K562 (cell line): ENCODE measurements around the gene WDR20. TPM values are rescaled to one million over a fixed set of nuclear protein-coding genes. Genes with fewer than 3 reads are reported as not detected.
A peak's percentile ranks its signal among the peaks of the same experiment; 100 is the strongest.

Source experiments
- CREB3L1 ChIP-seq: fragments of 450-650 bp; IDR thresholded peaks from 2 replicates; pipeline ENCODE4 v1.6.1; 2014; ENCODE audit warnings: low read depth, mild to moderate bottlenecking, moderate library complexity, borderline replicate concordance
- EWSR1 ChIP-seq: fragments of 450-650 bp; IDR thresholded peaks from 2 replicates; pipeline ENCODE4 v1.6.1; 2018; ENCODE audit warnings: borderline replicate concordance, mild to moderate bottlenecking, low read depth, moderate library complexity; ENCODE audit not compliant: partially characterized antibody
- FOXA3 ChIP-seq, 2 experiments: fragments of 450-650 bp in 1 of 2; sonication (generic) in 1 of 2; formaldehyde crosslinking; IDR thresholded peaks in 1 of 2; conservative IDR thresholded peaks in 1 of 2; 2 replicates each; pipeline versions ENCODE4 v1.4.0 to v1.8.0; 2020 to 2022; ENCODE audit warnings: mild to moderate bottlenecking in 2 of 2, missing genetic modification reagents in 1 of 2
- HDAC8 ChIP-seq: fragments of 450-650 bp; IDR thresholded peaks from 2 replicates; pipeline ENCODE4 v1.6.1; 2016; ENCODE audit warnings: mild to moderate bottlenecking, missing genetic modification characterization, moderate library complexity, missing compliant biosample characterization
- HOXB6 ChIP-seq: fragments of 250-450 bp; sonication (Bioruptor Pico); IDR thresholded peaks from 2 replicates; pipeline ENCODE4 v1.5.1; 2022; ENCODE audit warnings: mild to moderate bottlenecking, borderline replicate concordance
- MEIS2 ChIP-seq: fragments of 450-650 bp; IDR thresholded peaks from 2 replicates; pipeline ENCODE4 v1.6.1; 2014; ENCODE audit warnings: mild to moderate bottlenecking; ENCODE audit not compliant: partially characterized antibody
- NFRKB ChIP-seq: fragments of 450-650 bp; IDR thresholded peaks from 2 replicates; pipeline ENCODE4 v1.6.1; 2016; ENCODE audit warnings: low read depth
- NR2C2 ChIP-seq, 2 experiments: fragments of 200-800 bp in 1 of 2; sonication (Bioruptor generic) in 1 of 2; sonication (generic) in 1 of 2; formaldehyde crosslinking in 1 of 2; IDR thresholded peaks; 2 replicates each; pipeline versions ENCODE4 v1.6.1 to v1.8.0; 2016 to 2022; ENCODE audit warnings: mild to moderate bottlenecking in 1 of 2, missing compliant biosample characterization in 1 of 2, missing genetic modification characterization in 1 of 2, missing genetic modification reagents in 1 of 2
- RB1 ChIP-seq: fragments of 450-650 bp; IDR thresholded peaks from 2 replicates; pipeline ENCODE4 v1.6.1; 2017; ENCODE audit warnings: low read depth, mild to moderate bottlenecking
- RUNX1 ChIP-seq: sonication (generic); IDR thresholded peaks from 2 replicates; pipeline ENCODE4 v1.6.1; 2016; ENCODE audit warnings: antibody characterized with exemption, low read depth
- SMAD2 ChIP-seq: fragments of 150-350 bp; IDR thresholded peaks from 2 replicates; pipeline ENCODE4 v1.6.1; 2014; ENCODE audit warnings: low read depth, mild to moderate bottlenecking, low read length
- SP1 ChIP-seq: sonication (generic); formaldehyde crosslinking; IDR thresholded peaks from 2 replicates; pipeline ENCODE4 v1.8.1; 2022; ENCODE audit warnings: mild to moderate bottlenecking, missing genetic modification reagents
- TEAD4 ChIP-seq, 2 experiments: sonication (generic) in 1 of 2; formaldehyde crosslinking in 1 of 2; IDR thresholded peaks; 2 replicates each; pipeline versions ENCODE4 v1.6.1 to v1.8.0; 2012 to 2022; ENCODE audit warnings: borderline replicate concordance in 1 of 2, inconsistent platforms in 1 of 2, low read length in 1 of 2, mild to moderate bottlenecking in 1 of 2, missing genetic modification reagents in 1 of 2
- WHSC1 ChIP-seq: IDR thresholded peaks from one replicate; pipeline ENCODE4 v1.6.1; 2012; ENCODE audit warnings: low read length, control low read depth, inconsistent platforms
- ZKSCAN3 ChIP-seq: fragments of 250-450 bp; sonication (Bioruptor Pico); IDR thresholded peaks from 2 replicates; pipeline ENCODE4 v1.4.0; 2020
- ZNF436 ChIP-seq: fragments of 250-450, 450-650 bp; sonication (Bioruptor Pico); formaldehyde crosslinking; IDR thresholded peaks from 2 replicates; pipeline ENCODE4 v1.7.0; 2020; ENCODE audit warnings: mild to moderate bottlenecking
- ZNF79 ChIP-seq: fragments of 250-450 bp; sonication (Bioruptor Pico); IDR thresholded peaks from 2 replicates; pipeline ENCODE4 v1.4.0; 2020; ENCODE audit warnings: low read depth, mild to moderate bottlenecking, moderate library complexity
- ZSCAN29 ChIP-seq: fragments of 450-650 bp; IDR thresholded peaks from 2 replicates; pipeline ENCODE4 v1.6.1; 2017
- polyA plus RNA-seq, 8 experiments: library from polyadenylated mRNA; depleted of rRNA in 4 of 8; stranded (reverse) in 5 of 8; unstranded in 3 of 8; fragments of >200 nt; fragmentation: Nextera tagmentation in 2 of 8; fragmentation: Illumina TruSeq in 1 of 8; extraction: Ambion mirVana in 2 of 8; extraction: Trizol in 1 of 8; gene quantifications; 2 replicates each; pipeline versions ENCODE4 v1.2.1 to v1.2.3, GENCODE V29; 2011 to 2014; ENCODE audit warnings: inconsistent platforms in 1 of 8, missing spikeins in 1 of 8
- total RNA-seq, 7 experiments: library from RNA; depleted of rRNA in 6 of 7; stranded (reverse); fragments of >200 nt in 6 of 7; fragmentation: Illumina TruSeq in 2 of 7; extraction: Trizol in 2 of 7; gene quantifications; 2 replicates each; pipeline versions ENCODE4 v1.2.1 to v1.2.3, GENCODE V29; 2011 to 2021; ENCODE audit warnings: low replicate concordance in 1 of 7
- TF ChIP-seq, protein P1 (sequence below): sonication (generic); formaldehyde crosslinking; IDR thresholded peaks from 2 replicates; pipeline ENCODE4 v1.5.0; 2020; ENCODE audit warnings: missing genetic modification reagents
- TF ChIP-seq, protein P2 (sequence below): fragments of 450-650 bp; IDR thresholded peaks from 2 replicates; pipeline ENCODE4 v1.6.1; 2016; ENCODE audit warnings: mild to moderate bottlenecking
- TF ChIP-seq, protein P3 (sequence below): fragments of 450-650 bp; IDR thresholded peaks from 2 replicates; pipeline ENCODE4 v1.6.1; 2016; ENCODE audit warnings: borderline replicate concordance

Gene WDR20
- total and polyA plus RNA-seq, 9 of the 15 experiments (the other 6 are each of a cell fraction or from before 2014, with no cell fraction given) = 7.0 to 15.3 (median 11.8) TPM

DNA sequence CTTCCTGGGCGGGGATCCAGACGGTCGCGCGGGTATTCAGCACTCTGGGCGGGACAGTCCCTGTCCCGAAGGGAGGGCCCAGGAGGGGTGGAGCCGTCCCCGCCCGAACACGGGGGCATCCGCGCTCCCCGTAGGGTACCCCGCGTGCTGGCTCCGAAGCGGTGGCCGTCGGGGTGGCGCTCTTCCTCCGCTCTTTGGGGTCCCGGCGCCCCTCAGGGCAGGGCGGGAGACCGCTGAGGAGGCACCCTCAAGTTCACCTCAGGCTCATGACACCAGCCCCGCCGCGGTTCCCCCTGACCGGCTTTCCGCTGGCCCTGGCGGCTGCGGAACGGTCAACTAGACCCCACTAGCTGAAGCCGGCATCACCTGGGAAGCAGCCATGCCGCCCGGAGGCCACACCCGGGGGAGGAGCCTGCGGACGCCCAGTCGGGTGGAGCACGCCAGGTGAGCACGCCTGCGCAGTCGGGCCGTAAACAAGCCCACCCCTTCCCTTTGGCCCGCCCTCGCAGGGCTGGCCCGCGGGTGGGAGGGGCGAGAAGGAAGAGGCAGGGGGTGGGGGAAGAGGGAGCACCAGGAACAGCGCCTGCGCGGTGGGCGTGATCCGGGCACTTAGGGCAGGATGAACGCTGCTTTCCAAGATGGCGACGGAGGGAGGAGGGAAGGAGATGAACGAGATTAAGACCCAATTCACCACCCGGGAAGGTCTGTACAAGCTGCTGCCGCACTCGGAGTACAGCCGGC, at the start of gene WDR20 (continued):
- TF ChIP-seq CREB3L1 (no peak), RB1 (no peak), TEAD4 (IDR thresholded peaks at IDR 0.05; ENCODE audit: low read length) (no peak), TEAD4 (CRISPR knock-in tag; IDR thresholded peaks at IDR 0.05; ENCODE audit: borderline replicate concordance) (no peak), MEIS2 (peak; percentile 14), ZSCAN29 (no peak), SMAD2 (no peak), FOXA3 (CRISPR knock-in tag; conservative IDR thresholded peaks at IDR 0.05 in 1 of 2, IDR thresholded peaks at IDR 0.05 in 1 of 2) (peak in 1 of 2 experiments; percentile 55; a peak in 1 of 4 replicates), ZNF79 (no peak), SP1 (CRISPR knock-in tag) (peak; percentile 71), HOXB6 (no peak), NFRKB (peak; percentile 70; the same call in 1 of the 2 replicates), WHSC1 (no peak), RUNX1 (0 out of 2 replicates have a peak, but pooled peaks have one; percentile 21), ZNF436 (CRISPR knock-in tag) (no peak), ZKSCAN3 (CRISPR knock-in tag) (no peak), NR2C2 (CRISPR knock-in tag; IDR thresholded peaks at IDR 0.05) (no peak), NR2C2 (tag; IDR thresholded peaks at IDR 0.05) (no peak), HDAC8 (tag) (no peak), EWSR1 (no peak)
- TF ChIP-seq, protein P1, sequence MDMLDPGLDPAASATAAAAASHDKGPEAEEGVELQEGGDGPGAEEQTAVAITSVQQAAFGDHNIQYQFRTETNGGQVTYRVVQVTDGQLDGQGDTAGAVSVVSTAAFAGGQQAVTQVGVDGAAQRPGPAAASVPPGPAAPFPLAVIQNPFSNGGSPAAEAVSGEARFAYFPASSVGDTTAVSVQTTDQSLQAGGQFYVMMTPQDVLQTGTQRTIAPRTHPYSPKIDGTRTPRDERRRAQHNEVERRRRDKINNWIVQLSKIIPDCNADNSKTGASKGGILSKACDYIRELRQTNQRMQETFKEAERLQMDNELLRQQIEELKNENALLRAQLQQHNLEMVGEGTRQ = no peak
- TF ChIP-seq, protein P2, sequence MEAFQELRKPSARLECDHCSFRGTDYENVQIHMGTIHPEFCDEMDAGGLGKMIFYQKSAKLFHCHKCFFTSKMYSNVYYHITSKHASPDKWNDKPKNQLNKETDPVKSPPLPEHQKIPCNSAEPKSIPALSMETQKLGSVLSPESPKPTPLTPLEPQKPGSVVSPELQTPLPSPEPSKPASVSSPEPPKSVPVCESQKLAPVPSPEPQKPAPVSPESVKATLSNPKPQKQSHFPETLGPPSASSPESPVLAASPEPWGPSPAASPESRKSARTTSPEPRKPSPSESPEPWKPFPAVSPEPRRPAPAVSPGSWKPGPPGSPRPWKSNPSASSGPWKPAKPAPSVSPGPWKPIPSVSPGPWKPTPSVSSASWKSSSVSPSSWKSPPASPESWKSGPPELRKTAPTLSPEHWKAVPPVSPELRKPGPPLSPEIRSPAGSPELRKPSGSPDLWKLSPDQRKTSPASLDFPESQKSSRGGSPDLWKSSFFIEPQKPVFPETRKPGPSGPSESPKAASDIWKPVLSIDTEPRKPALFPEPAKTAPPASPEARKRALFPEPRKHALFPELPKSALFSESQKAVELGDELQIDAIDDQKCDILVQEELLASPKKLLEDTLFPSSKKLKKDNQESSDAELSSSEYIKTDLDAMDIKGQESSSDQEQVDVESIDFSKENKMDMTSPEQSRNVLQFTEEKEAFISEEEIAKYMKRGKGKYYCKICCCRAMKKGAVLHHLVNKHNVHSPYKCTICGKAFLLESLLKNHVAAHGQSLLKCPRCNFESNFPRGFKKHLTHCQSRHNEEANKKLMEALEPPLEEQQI = no peak
- TF ChIP-seq, protein P3, sequence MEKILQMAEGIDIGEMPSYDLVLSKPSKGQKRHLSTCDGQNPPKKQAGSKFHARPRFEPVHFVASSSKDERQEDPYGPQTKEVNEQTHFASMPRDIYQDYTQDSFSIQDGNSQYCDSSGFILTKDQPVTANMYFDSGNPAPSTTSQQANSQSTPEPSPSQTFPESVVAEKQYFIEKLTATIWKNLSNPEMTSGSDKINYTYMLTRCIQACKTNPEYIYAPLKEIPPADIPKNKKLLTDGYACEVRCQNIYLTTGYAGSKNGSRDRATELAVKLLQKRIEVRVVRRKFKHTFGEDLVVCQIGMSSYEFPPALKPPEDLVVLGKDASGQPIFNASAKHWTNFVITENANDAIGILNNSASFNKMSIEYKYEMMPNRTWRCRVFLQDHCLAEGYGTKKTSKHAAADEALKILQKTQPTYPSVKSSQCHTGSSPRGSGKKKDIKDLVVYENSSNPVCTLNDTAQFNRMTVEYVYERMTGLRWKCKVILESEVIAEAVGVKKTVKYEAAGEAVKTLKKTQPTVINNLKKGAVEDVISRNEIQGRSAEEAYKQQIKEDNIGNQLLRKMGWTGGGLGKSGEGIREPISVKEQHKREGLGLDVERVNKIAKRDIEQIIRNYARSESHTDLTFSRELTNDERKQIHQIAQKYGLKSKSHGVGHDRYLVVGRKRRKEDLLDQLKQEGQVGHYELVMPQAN = peak; percentile 75
